Stromal cell of bone marrow (primary cell): Measurements from ENCODE around the gene FBXL17.

Experiments
- DNase-seq: peaks from one replicate; pipeline ENCODE4 v3.0.0-alpha.2; 2012; ENCODE audit warnings: low read depth

FBXL17 gene

GRCh38 chr5:108149369-108149768, 232.5 kb downstream of the FBXL17 start:
- no peak for DNase-seq

GRCh38 chr5:108148715-108149139, 233.2 kb downstream of the FBXL17 start:
- DNase-seq = no peak

- DNase-seq = no peak
Observed at GRCh38 chr5:108146222-108146621, 235.7 kb downstream of the FBXL17 start.

GRCh38 chr5:108145351-108145750, 236.5 kb downstream of the FBXL17 start:
- DNase-seq = no peak

GRCh38 chr5:108144332-108144731, 237.6 kb downstream of the FBXL17 start:
- DNase-seq = no peak

GRCh38 chr5:108143581-108143980, 238.3 kb downstream of the FBXL17 start:
- DNase-seq = peak; percentile 13

GRCh38 chr5:108141676-108142075, 240.2 kb downstream of the FBXL17 start:
- DNase-seq = no peak

GRCh38 chr5:108136493-108136892, 245.4 kb downstream of the FBXL17 start:
- no peak for DNase-seq

GRCh38 chr5:108129129-108129528, 252.8 kb downstream of the FBXL17 start:
- DNase-seq = no peak

- no peak for DNase-seq
Observed at GRCh38 chr5:108125771-108126511, 256.0 kb downstream of the FBXL17 start.

- no peak for DNase-seq
Observed at GRCh38 chr5:108124596-108124995, 257.3 kb downstream of the FBXL17 start.

GRCh38 chr5:108122702-108123101, 259.2 kb downstream of the FBXL17 start:
- DNase-seq = no peak

GRCh38 chr5:108118813-108119514, 262.9 kb downstream of the FBXL17 start:
- DNase-seq = no peak

GRCh38 chr5:108115673-108116072, 266.2 kb downstream of the FBXL17 start:
- no peak for DNase-seq

GRCh38 chr5:108113950-108114349, 267.9 kb downstream of the FBXL17 start:
- DNase-seq = no peak

GRCh38 chr5:108111736-108112135, 270.2 kb downstream of the FBXL17 start:
- DNase-seq = no peak

GRCh38 chr5:108109059-108109458, 272.8 kb downstream of the FBXL17 start:
- DNase-seq = no peak

GRCh38 chr5:108104448-108104847, 277.4 kb downstream of the FBXL17 start:
- no peak for DNase-seq

GRCh38 chr5:108102463-108102862, 279.4 kb downstream of the FBXL17 start:
- peak; percentile 23 for DNase-seq

- no peak for DNase-seq
Observed at GRCh38 chr5:108101821-108102220, 280.1 kb downstream of the FBXL17 start.

GRCh38 chr5:108101130-108101529, 280.8 kb downstream of the FBXL17 start:
- DNase-seq = peak; percentile 39

- no peak for DNase-seq
Observed at GRCh38 chr5:108094800-108095199, 287.1 kb downstream of the FBXL17 start.

- peak; percentile 18 for DNase-seq
Observed at GRCh38 chr5:108093186-108093585, 288.7 kb downstream of the FBXL17 start.

- DNase-seq = no peak
Observed at GRCh38 chr5:108090946-108091345, 291.0 kb downstream of the FBXL17 start.
